ENCODE results near the gene AGAP1. TPM values are rescaled to one million over a fixed set of nuclear protein-coding genes. Genes with fewer than 3 reads are reported as not detected.

AGAP1 gene
- total RNA-seq, 2 donors from 2014 or later, result 22.5 to 23.9 TPM

GRCh38 chr2:235769046-235769445 is 275.2 kb downstream of the AGAP1 start:
- intact Hi-C loops (cut with DNase I), result no loop called here

GRCh38 chr2:235770909-235771820 is 277.3 kb downstream of the AGAP1 start:
- ATAC-seq (no peak), DNase-seq (no peak)
- intact Hi-C loops (cut with DNase I), result loop anchor here in 1 of 2 donors (10.0 kb wide), 1 partner anchor 1294 kb away; no protein-coding TSS in a partner anchor

More at GRCh38 chr2:235769046-235769445, 275.2 kb downstream of the AGAP1 start:
- no peak for DNase-seq
- ATAC-seq, result no peak

- no peak for DNase-seq
- no peak for ATAC-seq
- intact Hi-C loops (cut with DNase I), result loop anchor here in 1 of 2 donors (10.0 kb wide), 1 partner anchor 1291 kb away; no protein-coding TSS in a partner anchor
Observed at GRCh38 chr2:235773188-235773928, 279.5 kb downstream of the AGAP1 start.

- intact Hi-C loops (cut with DNase I), result loop anchor here in 1 of 2 donors (10.0 kb wide), 1 partner anchor 1290 kb away; no protein-coding TSS in a partner anchor
- ATAC-seq (no peak), DNase-seq (no peak)
Observed at GRCh38 chr2:235774153-235774870, 280.5 kb downstream of the AGAP1 start.

GRCh38 chr2:235776531-235776930 is 282.7 kb downstream of the AGAP1 start:
- intact Hi-C loops (cut with DNase I), result loop anchor here (5.0 to 10.0 kb wide), 2 partner anchors 401 to 1288 kb away; no protein-coding TSS in a partner anchor
- ATAC-seq, result no peak
- no peak for DNase-seq

- intact Hi-C loops (cut with DNase I), result loop anchor here (5.0 to 10.0 kb wide), 2 partner anchors 398 to 1285 kb away; no protein-coding TSS in a partner anchor
Observed at GRCh38 chr2:235779444-235779896, 285.6 kb downstream of the AGAP1 start.

GRCh38 chr2:235780401-235780800 is 286.6 kb downstream of the AGAP1 start:
- DNase-seq (no peak), ATAC-seq (no peak)
- intact Hi-C loops (cut with DNase I), result loop anchor here in 1 of 2 donors (5.0 kb wide), 1 partner anchor 402 kb away; no protein-coding TSS in a partner anchor

More at GRCh38 chr2:235779444-235779896, 285.6 kb downstream of the AGAP1 start:
- DNase-seq (peak; percentile 76), ATAC-seq (peak; percentile 89 to 92)

- DNase-seq (no peak), ATAC-seq (no peak)
- intact Hi-C loops (cut with DNase I), result loop anchor here in 1 of 2 donors (5.0 kb wide), 1 partner anchor 401 kb away; no protein-coding TSS in a partner anchor
Observed at GRCh38 chr2:235781775-235782174, 287.9 kb downstream of the AGAP1 start.

- ATAC-seq (no peak), DNase-seq (no peak)
- intact Hi-C loops (cut with DNase I), result loop anchor here in 1 of 2 donors (5.0 kb wide), 1 partner anchor 398 kb away; no protein-coding TSS in a partner anchor
Observed at GRCh38 chr2:235784788-235785187, 290.9 kb downstream of the AGAP1 start.

- DNase-seq (no peak), ATAC-seq (no peak)
- intact Hi-C loops (cut with DNase I), result no loop called here
Observed at GRCh38 chr2:235789552-235789951, 295.7 kb downstream of the AGAP1 start.

- intact Hi-C loops (cut with DNase I), result no loop called here
- DNase-seq (no peak), ATAC-seq (peak; percentile 63 to 65)
Observed at GRCh38 chr2:235793163-235793752, 299.4 kb downstream of the AGAP1 start.

- ATAC-seq (no peak), DNase-seq (no peak)
- intact Hi-C loops (cut with DNase I), result no loop called here
Observed at GRCh38 chr2:235799281-235799680, 305.4 kb downstream of the AGAP1 start.

- intact Hi-C loops (cut with DNase I), result loop anchor here in 1 of 2 donors (10.0 kb wide), 1 partner anchor 372 kb away; no protein-coding TSS in a partner anchor
- DNase-seq, result no peak
- ATAC-seq, result no peak
Observed at GRCh38 chr2:235802542-235802941, 308.7 kb downstream of the AGAP1 start.

GRCh38 chr2:235803028-235803427 is 309.2 kb downstream of the AGAP1 start:
- no peak for ATAC-seq
- intact Hi-C loops (cut with DNase I), result loop anchor here in 1 of 2 donors (10.0 kb wide), 1 partner anchor 372 kb away; no protein-coding TSS in a partner anchor
- DNase-seq, result no peak

GRCh38 chr2:235804676-235805075 is 310.8 kb downstream of the AGAP1 start:
- intact Hi-C loops (cut with DNase I), result loop anchor here in 1 of 2 donors (10.0 kb wide), 1 partner anchor 370 kb away; no protein-coding TSS in a partner anchor
- peak; percentile 19 to 59 for ATAC-seq

GRCh38 chr2:235806986-235807750 is 313.3 kb downstream of the AGAP1 start:
- DNase-seq (no peak), ATAC-seq (no peak)
- intact Hi-C loops (cut with DNase I), result loop anchor here in 1 of 2 donors (10.0 kb wide), 1 partner anchor 368 kb away; no protein-coding TSS in a partner anchor

More at GRCh38 chr2:235804676-235805075, 310.8 kb downstream of the AGAP1 start:
- no peak for DNase-seq

GRCh38 chr2:235808366-235808765 is 314.5 kb downstream of the AGAP1 start:
- DNase-seq (no peak), ATAC-seq (no peak)
- intact Hi-C loops (cut with DNase I), result loop anchor here in 1 of 2 donors (10.0 kb wide), 1 partner anchor 366 kb away; no protein-coding TSS in a partner anchor
